CD4-positive, alpha-beta T cell (primary cell): Measurements from ENCODE around the gene SLC25A28. TPM values are rescaled to one million over a fixed set of nuclear protein-coding genes. Genes with fewer than 3 reads are reported as not detected.

ENCODE experiments used
- ATAC-seq: fragments of 200-7000 bp; cut with Tn5 transposase; one replicate; pipeline ENCODE4 v1.10.0; 2022; ENCODE audit warnings: mild to moderate bottlenecking; ENCODE audit not compliant: poor library complexity
- CTCF ChIA-PET: fragments of 350-600 bp; sonication (Branson Sonifier 250); formaldehyde crosslinking; loops from one replicate; lab custom pipeline; 2021; ENCODE audit warnings: antibody characterized with exemption, inconsistent platforms; lab: Charles Lee
- POLR2A ChIA-PET: fragments of 350-600 bp; sonication (Branson Sonifier 250); formaldehyde crosslinking; loops from one replicate; lab custom pipeline; 2021; ENCODE audit warnings: antibody characterized with exemption, inconsistent platforms; lab: Charles Lee
- DNase-seq, 14 experiments: peaks; one replicate each; pipeline ENCODE4 v3.0.0-alpha.2; 2013 to 2020; ENCODE audit warnings: mixed read lengths in 2 of 14
- H3K27ac ChIP-seq, 2 donors: one replicate each; pipeline versions ENCODE4 v1.5.1 to v1.7.0; 2013; ENCODE audit warnings: low read length in 2 of 2, low read depth in 1 of 2, mild to moderate bottlenecking in 1 of 2
- H3K27me3 ChIP-seq, 2 experiments: 1 replicate in 1 of 2; 2 replicates in 1 of 2; pipeline versions ENCODE4 v1.6.1 to v1.7.0; 2013; ENCODE audit warnings: low read length in 2 of 2, control low read depth in 1 of 2, mild to moderate bottlenecking in 1 of 2, moderate library complexity in 1 of 2; ENCODE audit not compliant: insufficient read depth in 2 of 2, control insufficient read depth in 1 of 2
- H3K36me3 ChIP-seq: one replicate; pipeline ENCODE4 v1.6.1; 2013; ENCODE audit warnings: low read length, control low read depth; ENCODE audit not compliant: insufficient read depth
- H3K4me1 ChIP-seq: one replicate; pipeline ENCODE4 v1.6.1; 2013; ENCODE audit warnings: low read length, control low read depth; ENCODE audit not compliant: insufficient read depth
- H3K4me3 ChIP-seq: one replicate; pipeline ENCODE4 v1.5.1; 2013; ENCODE audit warnings: mild to moderate bottlenecking, low read length, moderate library complexity
- H3K9me3 ChIP-seq, 2 experiments: 1 replicate in 1 of 2; 2 replicates in 1 of 2; pipeline versions ENCODE4 v1.6.1 to v1.7.0; 2013; ENCODE audit warnings: low read length in 2 of 2, mild to moderate bottlenecking in 2 of 2, control low read depth in 1 of 2, moderate library complexity in 1 of 2; ENCODE audit not compliant: control insufficient read depth in 1 of 2, insufficient read depth in 1 of 2
- H3K27ac Mint-ChIP-seq: one replicate; pipeline ENCODE4 v1.8.0; 2020; ENCODE audit warnings: mixed read lengths
- H3K27me3 Mint-ChIP-seq: one replicate; pipeline ENCODE4 v1.8.0; 2021; ENCODE audit warnings: mixed read lengths
- H3K36me3 Mint-ChIP-seq: one replicate; pipeline ENCODE4 v1.8.0; 2021; ENCODE audit warnings: low read depth, mixed read lengths
- H3K4me1 Mint-ChIP-seq: one replicate; pipeline ENCODE4 v1.8.0; 2021; ENCODE audit warnings: low read depth, mixed read lengths
- H3K4me3 Mint-ChIP-seq: one replicate; pipeline ENCODE4 v1.8.0; 2020; ENCODE audit warnings: mild to moderate bottlenecking, mixed read lengths
- H3K9me3 Mint-ChIP-seq: one replicate; pipeline ENCODE4 v1.8.0; 2020; ENCODE audit warnings: mixed read lengths
- intact Hi-C, 2 experiments: fragments of 100-400 bp; cut with DNase I in 1 of 2; cut with micrococcal nuclease in 1 of 2; formaldehyde crosslinking; loops; one replicate each; pipeline versions ENCODE4 v1.15.1 to v1.9.0; 2023 to 2025; cut with DNase I, micrococcal nuclease
- total RNA-seq, 174 experiments: library from RNA in 2 of 174; stranded (reverse) in 2 of 174; gene quantifications; one replicate each; pipeline ENCODE4 v1.2.3 and lab custom pipeline; 2021 to 2026
- TF ChIP-seq, protein P1 (sequence below): fragments of 200-600 bp; IDR thresholded peaks from one replicate; pipeline ENCODE4 v1.8.0; 2022; ENCODE audit warnings: antibody characterized with exemption, mild to moderate bottlenecking

SLC25A28 gene
- total RNA-seq, 2 experiments from 2014 or later, result 112 to 113 TPM

DNA sequence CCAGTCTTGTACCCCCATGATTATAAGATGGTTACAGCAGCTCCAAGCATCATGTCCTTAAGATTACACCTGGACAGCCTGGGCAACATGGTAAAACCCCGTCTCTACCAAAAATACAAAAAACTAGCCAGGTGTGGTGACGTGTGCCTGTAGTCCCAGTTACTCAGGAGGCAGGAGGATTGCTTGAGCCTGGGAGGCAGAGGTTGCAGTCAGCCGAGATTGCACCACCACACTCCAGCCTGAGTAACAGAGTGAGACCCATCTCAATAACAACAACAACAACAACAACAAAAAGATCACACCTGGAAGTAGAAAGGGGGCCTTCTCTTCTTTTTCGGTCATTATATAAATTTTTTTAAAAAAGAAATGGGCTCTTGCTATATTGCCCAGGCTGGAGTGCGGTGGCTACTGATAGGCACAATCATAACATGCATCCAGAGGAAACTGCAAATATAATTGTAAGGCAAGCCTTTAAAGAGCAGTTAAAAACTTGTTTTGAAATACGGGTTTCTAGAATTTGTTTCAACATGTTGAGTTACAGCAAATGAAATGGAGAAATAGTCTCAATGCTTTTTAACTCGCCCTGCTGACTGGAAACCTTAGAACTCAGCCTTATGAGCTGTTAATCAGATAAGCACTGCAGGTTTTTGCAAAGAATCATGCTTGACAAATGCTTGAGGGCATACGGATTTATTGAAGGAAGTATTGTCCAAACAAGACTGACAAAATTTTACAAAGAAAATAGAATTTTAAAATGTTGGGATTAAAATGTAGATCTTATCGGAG, 34.3 kb upstream of the SLC25A28 start:
- POLR2A ChIA-PET, result no interaction called here
- CTCF ChIA-PET, result no interaction called here
- Mint-ChIP-seq H3K4me1 (peaks cover 14% of the 10 kb centered on the region), H3K27me3 (peaks cover 40% of the 10 kb centered on the region), H3K27ac (no peak overlapping the region), H3K9me3 (no peaks in the 10 kb centered on the region), H3K36me3 (no peaks in the 10 kb centered on the region), H3K4me3 (no peak overlapping the region)
- TF ChIP-seq, protein P1, sequence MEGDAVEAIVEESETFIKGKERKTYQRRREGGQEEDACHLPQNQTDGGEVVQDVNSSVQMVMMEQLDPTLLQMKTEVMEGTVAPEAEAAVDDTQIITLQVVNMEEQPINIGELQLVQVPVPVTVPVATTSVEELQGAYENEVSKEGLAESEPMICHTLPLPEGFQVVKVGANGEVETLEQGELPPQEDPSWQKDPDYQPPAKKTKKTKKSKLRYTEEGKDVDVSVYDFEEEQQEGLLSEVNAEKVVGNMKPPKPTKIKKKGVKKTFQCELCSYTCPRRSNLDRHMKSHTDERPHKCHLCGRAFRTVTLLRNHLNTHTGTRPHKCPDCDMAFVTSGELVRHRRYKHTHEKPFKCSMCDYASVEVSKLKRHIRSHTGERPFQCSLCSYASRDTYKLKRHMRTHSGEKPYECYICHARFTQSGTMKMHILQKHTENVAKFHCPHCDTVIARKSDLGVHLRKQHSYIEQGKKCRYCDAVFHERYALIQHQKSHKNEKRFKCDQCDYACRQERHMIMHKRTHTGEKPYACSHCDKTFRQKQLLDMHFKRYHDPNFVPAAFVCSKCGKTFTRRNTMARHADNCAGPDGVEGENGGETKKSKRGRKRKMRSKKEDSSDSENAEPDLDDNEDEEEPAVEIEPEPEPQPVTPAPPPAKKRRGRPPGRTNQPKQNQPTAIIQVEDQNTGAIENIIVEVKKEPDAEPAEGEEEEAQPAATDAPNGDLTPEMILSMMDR, result no peak
- Histone ChIP-seq H3K27ac (no peak overlapping the region), H3K9me3 (no peaks in the 10 kb centered on the region), H3K36me3 (no peaks in the 10 kb centered on the region), H3K4me1 (peaks cover 10% of the 10 kb centered on the region), H3K27me3 (peaks cover 4 to 13% of the 10 kb centered on the region in 2 experiments), H3K4me3 (no peak overlapping the region)
- ATAC-seq (no peak), DNase-seq (no peak)
- intact Hi-C loops, result no loop called here

- CTCF ChIA-PET, result interaction anchor here (1.4 kb wide), 1 partner anchor 40 kb away, joined by 3 read pairs; no protein-coding TSS in a partner anchor
- TF ChIP-seq, protein P1, result no peak
- H3K9me3 ChIP-seq, result no peaks in the 10 kb centered on the region
- Mint-ChIP-seq H3K27ac (no peak overlapping the region), H3K9me3 (peaks cover 2% of the 10 kb centered on the region), H3K36me3 (no peaks in the 10 kb centered on the region), H3K27me3 (peaks cover 54% of the 10 kb centered on the region), H3K4me3 (no peak overlapping the region), H3K4me1 (no peaks in the 10 kb centered on the region)
- H3K27ac ChIP-seq, result no peak overlapping the region
- POLR2A ChIA-PET, result no interaction called here
- intact Hi-C loops, result no loop called here
- H3K36me3 ChIP-seq, result no peaks in the 10 kb centered on the region
- ATAC-seq, result no peak
- no peak for DNase-seq
- H3K4me3 ChIP-seq, result no peak overlapping the region
- no peaks in the 10 kb centered on the region for H3K4me1 ChIP-seq
- H3K27me3 ChIP-seq, result peaks cover 4 to 16% of the 10 kb centered on the region in 2 experiments
Observed at GRCh38 chr10:99652800-99653390, 32.7 kb upstream of the SLC25A28 start.

DNA sequence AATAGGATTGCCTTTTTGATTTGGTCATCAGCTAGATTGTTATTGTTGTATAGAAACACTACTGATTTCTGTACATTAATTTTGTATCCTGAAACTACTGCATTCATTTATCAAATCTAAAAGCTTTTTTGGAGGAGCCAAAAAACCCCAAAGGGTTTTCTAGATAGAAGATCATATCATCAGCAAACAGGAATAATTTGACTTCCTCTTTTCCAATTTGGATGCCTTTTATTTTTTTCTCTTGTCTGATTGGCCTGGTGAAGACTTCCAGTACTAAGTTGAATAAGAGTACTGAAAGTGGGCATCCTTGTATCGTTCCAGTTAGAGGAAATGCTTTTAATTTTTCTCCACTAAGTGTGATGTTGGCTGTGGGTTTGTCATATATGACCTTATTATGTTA, 28.5 kb upstream of the SLC25A28 start:
- H3K27ac Mint-ChIP-seq, result no peak overlapping the region
- H3K9me3 Mint-ChIP-seq, result peaks cover 7% of the 10 kb centered on the region

More for the DNA sequence above, 28.5 kb upstream of the SLC25A28 start:
- no peaks in the 10 kb centered on the region for H3K36me3 ChIP-seq
- H3K4me3 ChIP-seq, result no peak overlapping the region
- H3K27me3 ChIP-seq, result peaks cover 4 to 18% of the 10 kb centered on the region in 2 experiments
- DNase-seq (no peak), ATAC-seq (no peak)
- H3K27me3 Mint-ChIP-seq, result peaks cover 64% of the 10 kb centered on the region
- no peaks in the 10 kb centered on the region for H3K36me3 Mint-ChIP-seq
- CTCF ChIA-PET, result interaction anchor here (0.9 kb wide), 1 partner anchor 15 kb away, joined by 3 read pairs; no protein-coding TSS in a partner anchor
- no peaks in the 10 kb centered on the region for H3K4me1 Mint-ChIP-seq
- TF ChIP-seq, protein P1, result no peak
- POLR2A ChIA-PET, result interaction anchor here (1.0 kb wide), 1 partner anchor 73 kb away, joined by 3 read pairs; no protein-coding TSS in a partner anchor
- intact Hi-C loops, result no loop called here
- H3K4me3 Mint-ChIP-seq, result no peak overlapping the region
- peaks cover 0 to 5% of the 10 kb centered on the region in 2 experiments for H3K9me3 ChIP-seq
- H3K27ac ChIP-seq, result no peak overlapping the region
- H3K4me1 ChIP-seq, result no peaks in the 10 kb centered on the region
